ENCODE data around the gene GAPVD1. TPM values are rescaled to one million over a fixed set of nuclear protein-coding genes. Genes with fewer than 3 reads are reported as not detected.

The GAPVD1 gene
- total RNA-seq, 1 experiment from 2014 or later: 39.5 TPM

DNA sequence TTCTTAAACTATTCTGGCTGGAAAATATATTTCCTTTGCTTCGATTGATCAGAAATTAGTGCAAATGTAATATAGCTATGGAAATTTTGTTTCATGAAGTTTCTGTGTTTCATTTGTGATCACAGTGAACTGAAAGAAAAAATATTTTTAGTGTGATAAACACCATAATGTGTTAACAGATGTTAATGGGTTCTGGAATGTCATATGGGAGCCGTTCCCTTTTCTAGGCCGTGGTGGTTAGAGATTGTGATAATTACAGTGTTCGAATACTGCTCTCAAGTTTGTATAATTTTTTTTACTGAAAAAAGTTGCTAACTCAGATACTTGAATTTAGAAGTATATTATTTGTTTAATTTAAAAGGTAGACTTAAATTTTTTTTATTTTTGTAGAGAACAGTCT lies 19.3 kb downstream of the GAPVD1 start:
- no peak overlapping the region for H3K14ac ChIP-seq (ENCODE audit: insufficient read depth, low read length)
- H4K8ac ChIP-seq (replicated peaks; ENCODE audit: insufficient read length, low read depth, low read length): no peak overlapping the region
- no peaks in the 10 kb centered on the region; a peak in 1 of 7 replicates for H3K36me3 Mint-ChIP-seq (ENCODE audit: insufficient read depth in 1 of 3, low read depth in 3 of 3)
- H3K4me1 ChIP-seq (ENCODE audit: insufficient read depth, low read length): no peaks in the 10 kb centered on the region
- H4K91ac ChIP-seq (ENCODE audit: insufficient read length, low read depth, low read length): no peak overlapping the region
- no peaks in the 10 kb centered on the region for H3K27me3 Mint-ChIP-seq (ENCODE audit: low read depth)
- H4K5ac ChIP-seq (ENCODE audit: insufficient read length, low read depth, low read length): no peak overlapping the region
- H2AFZ ChIP-seq (ENCODE audit: low read length): no peak overlapping the region
- H4K20me1 ChIP-seq (ENCODE audit: control insufficient read depth, insufficient read depth, insufficient read length): no peaks in the 10 kb centered on the region
- no peak overlapping the region for H2AK5ac ChIP-seq (ENCODE audit: insufficient read length, low read length)
- H3K4me2 ChIP-seq (ENCODE audit: insufficient read depth, insufficient read length, low read length): no peak overlapping the region
- H3K79me1 ChIP-seq (ENCODE audit: insufficient read depth, low read depth, low read length, poor library complexity, severe bottlenecking): no peaks in the 10 kb centered on the region
- no peak for DNase-seq
- H3T11ph ChIP-seq (ENCODE audit: low read length): no peak overlapping the region
- no peak overlapping the region for H2BK20ac ChIP-seq (ENCODE audit: low read depth, low read length, poor library complexity, severe bottlenecking)
- H2BK12ac ChIP-seq (ENCODE audit: insufficient read length, low read depth, low read length): no peak overlapping the region
- H3K23ac ChIP-seq (ENCODE audit: insufficient read length, low read depth, low read length): no peak overlapping the region
- TF ChIP-seq, protein P1, sequence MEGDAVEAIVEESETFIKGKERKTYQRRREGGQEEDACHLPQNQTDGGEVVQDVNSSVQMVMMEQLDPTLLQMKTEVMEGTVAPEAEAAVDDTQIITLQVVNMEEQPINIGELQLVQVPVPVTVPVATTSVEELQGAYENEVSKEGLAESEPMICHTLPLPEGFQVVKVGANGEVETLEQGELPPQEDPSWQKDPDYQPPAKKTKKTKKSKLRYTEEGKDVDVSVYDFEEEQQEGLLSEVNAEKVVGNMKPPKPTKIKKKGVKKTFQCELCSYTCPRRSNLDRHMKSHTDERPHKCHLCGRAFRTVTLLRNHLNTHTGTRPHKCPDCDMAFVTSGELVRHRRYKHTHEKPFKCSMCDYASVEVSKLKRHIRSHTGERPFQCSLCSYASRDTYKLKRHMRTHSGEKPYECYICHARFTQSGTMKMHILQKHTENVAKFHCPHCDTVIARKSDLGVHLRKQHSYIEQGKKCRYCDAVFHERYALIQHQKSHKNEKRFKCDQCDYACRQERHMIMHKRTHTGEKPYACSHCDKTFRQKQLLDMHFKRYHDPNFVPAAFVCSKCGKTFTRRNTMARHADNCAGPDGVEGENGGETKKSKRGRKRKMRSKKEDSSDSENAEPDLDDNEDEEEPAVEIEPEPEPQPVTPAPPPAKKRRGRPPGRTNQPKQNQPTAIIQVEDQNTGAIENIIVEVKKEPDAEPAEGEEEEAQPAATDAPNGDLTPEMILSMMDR (conservative IDR thresholded peaks at IDR 0.05): no peak
- H3K9me3 ChIP-seq (ENCODE audit: control insufficient read depth, low read depth, low read length): no peaks in the 10 kb centered on the region
- H2BK15ac ChIP-seq (ENCODE audit: low read depth, low read length): no peak overlapping the region
- H3K9me3 Mint-ChIP-seq: no peaks in the 10 kb centered on the region
- H3K18ac ChIP-seq (ENCODE audit: insufficient read length, low read depth, low read length): no peak overlapping the region
- no peak overlapping the region for H2BK120ac ChIP-seq (ENCODE audit: low read depth, low read length, poor library complexity, severe bottlenecking)
- H3K4ac ChIP-seq (ENCODE audit: low read depth, low read length): no peak overlapping the region
- no peak overlapping the region for H3K4me3 Mint-ChIP-seq
- H3K23me2 ChIP-seq (ENCODE audit: insufficient read length, low read depth, low read length, poor library complexity, severe bottlenecking): no peaks in the 10 kb centered on the region
- no peak overlapping the region for H3K27ac ChIP-seq (ENCODE audit: insufficient read length, low read depth, low read length)
- no CpG with 5 or more reads among the region's 4 CpGs for WGBS (ENCODE audit: extremely low coverage, insufficient read length, low lambda C conversion rate)
- H3K27ac Mint-ChIP-seq: no peak overlapping the region; a peak in 1 of 7 replicates
- peaks cover 0 to under 1% of the 10 kb centered on the region in 2 experiments; a peak in 1 of 4 replicates for H3K4me1 Mint-ChIP-seq
- no peaks in the 10 kb centered on the region for H3K27me3 ChIP-seq (ENCODE audit: insufficient read depth, low read length)
- H3K9ac ChIP-seq (ENCODE audit: extremely low read depth, insufficient read length, low read length): no peak overlapping the region
- H3K79me2 ChIP-seq (ENCODE audit: insufficient read depth, low read length): peaks cover 3% of the 10 kb centered on the region; the same call in 1 of the 2 replicates
- H2BK5ac ChIP-seq (ENCODE audit: insufficient read length, low read length): no peak overlapping the region
- H3K56ac ChIP-seq (ENCODE audit: insufficient read length, low read depth, low read length): no peak overlapping the region

Data from H9 (cell line).